Thoracic aorta (tissue), 2 donors: ENCODE measurements around the gene DLGAP3. TPM values are rescaled to one million over a fixed set of nuclear protein-coding genes. Genes with fewer than 3 reads are reported as not detected.
"Not testable (repeated sequence)": the region's sequence is repeated elsewhere in the genome, so short reads cannot be mapped to it uniquely, and the experiment has no call there.

ENCODE experiments used
- ATAC-seq: fragments of 150-250 bp; one replicate; pipeline ENCODE4 v1.8.0; 2017; ENCODE audit warnings: low read depth; ENCODE audit not compliant: insufficient number of reproducible peaks, low FRiP score
- DNase-seq: peaks from one replicate; pipeline ENCODE4 v3.0.0-alpha.2; 2020; ENCODE audit warnings: low spot score
- H3K27ac ChIP-seq, 2 donors: fragments of 200-600 bp; sonication (generic); 1 replicate in 1 of 2; 2 replicates in 1 of 2; pipeline ENCODE4 v1.5.1; 2016; ENCODE audit warnings: mild to moderate bottlenecking in 2 of 2, moderate library complexity in 2 of 2
- H3K27me3 ChIP-seq: fragments of 200-600 bp; sonication (generic); replicated peaks from 2 replicates; pipeline ENCODE4 v1.6.0; 2016; ENCODE audit warnings: mild to moderate bottlenecking; ENCODE audit not compliant: insufficient read depth
- H3K36me3 ChIP-seq: fragments of 200-600 bp; sonication (generic); one replicate; pipeline ENCODE4 v1.5.1; 2016
- H3K4me1 ChIP-seq, 2 donors: fragments of 200-600 bp; sonication (generic); 1 replicate in 1 of 2; 2 replicates in 1 of 2; pipeline versions ENCODE4 v1.5.1 to v1.6.0; 2016; ENCODE audit warnings: low read depth in 2 of 2, mild to moderate bottlenecking in 1 of 2; ENCODE audit not compliant: control insufficient read depth in 1 of 2
- H3K4me3 ChIP-seq: fragments of 200-600 bp; sonication (generic); 2 replicates; pipeline ENCODE4 v1.5.1; 2016; ENCODE audit warnings: mild to moderate bottlenecking
- H3K9me3 ChIP-seq: fragments of 200-600 bp; sonication (generic); 2 replicates; pipeline ENCODE4 v1.5.1; 2016
- total RNA-seq, 2 donors: library from RNA; depleted of rRNA; stranded (reverse); fragments of >200 nt; gene quantifications; one replicate each; pipeline versions ENCODE4 v1.1.0 to v1.2.3, GENCODE V29; 2016
- TF ChIP-seq, protein P1 (sequence below): fragments of 200-600 bp; sonication (generic); IDR thresholded peaks from one replicate; pipeline ENCODE4 v1.5.1; 2019; ENCODE audit warnings: antibody characterized with exemption

DLGAP3 gene
- total RNA-seq, 2 donors from 2014 or later = 0.14 to 0.21 TPM

DNA sequence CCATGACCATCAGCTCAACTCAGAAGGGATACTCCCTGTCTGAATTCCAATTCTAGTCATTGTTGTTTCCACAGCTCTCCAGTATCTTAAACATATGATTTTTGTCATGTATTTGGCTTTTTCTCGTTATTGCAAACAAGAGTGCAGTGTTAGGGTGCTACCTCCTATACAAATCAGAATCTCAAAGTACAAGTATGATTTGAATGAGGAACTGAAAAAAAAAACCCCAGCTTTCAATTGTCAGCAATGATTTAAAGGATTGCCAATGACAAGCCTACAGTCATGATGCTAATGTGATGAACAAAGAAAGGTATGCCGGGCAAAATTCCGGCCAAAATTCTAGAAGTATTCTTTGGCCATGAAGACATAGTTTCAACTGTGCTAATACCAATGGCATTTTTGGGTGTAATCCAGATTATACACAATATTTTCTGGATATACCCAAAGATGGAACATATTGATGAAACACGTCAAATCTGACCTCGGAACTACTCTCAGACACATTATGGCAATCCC is 40.8 kb upstream of the DLGAP3 start:
- no peak for DNase-seq
- Histone ChIP-seq H3K4me3 (no peak overlapping the region), H3K27ac (no peak overlapping the region), H3K4me1 (no peaks in the 10 kb centered on the region), H3K9me3 (no peaks in the 10 kb centered on the region), H3K36me3 (no peaks in the 10 kb centered on the region), H3K27me3 (no peaks in the 10 kb centered on the region)
- TF ChIP-seq, protein P1, sequence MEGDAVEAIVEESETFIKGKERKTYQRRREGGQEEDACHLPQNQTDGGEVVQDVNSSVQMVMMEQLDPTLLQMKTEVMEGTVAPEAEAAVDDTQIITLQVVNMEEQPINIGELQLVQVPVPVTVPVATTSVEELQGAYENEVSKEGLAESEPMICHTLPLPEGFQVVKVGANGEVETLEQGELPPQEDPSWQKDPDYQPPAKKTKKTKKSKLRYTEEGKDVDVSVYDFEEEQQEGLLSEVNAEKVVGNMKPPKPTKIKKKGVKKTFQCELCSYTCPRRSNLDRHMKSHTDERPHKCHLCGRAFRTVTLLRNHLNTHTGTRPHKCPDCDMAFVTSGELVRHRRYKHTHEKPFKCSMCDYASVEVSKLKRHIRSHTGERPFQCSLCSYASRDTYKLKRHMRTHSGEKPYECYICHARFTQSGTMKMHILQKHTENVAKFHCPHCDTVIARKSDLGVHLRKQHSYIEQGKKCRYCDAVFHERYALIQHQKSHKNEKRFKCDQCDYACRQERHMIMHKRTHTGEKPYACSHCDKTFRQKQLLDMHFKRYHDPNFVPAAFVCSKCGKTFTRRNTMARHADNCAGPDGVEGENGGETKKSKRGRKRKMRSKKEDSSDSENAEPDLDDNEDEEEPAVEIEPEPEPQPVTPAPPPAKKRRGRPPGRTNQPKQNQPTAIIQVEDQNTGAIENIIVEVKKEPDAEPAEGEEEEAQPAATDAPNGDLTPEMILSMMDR = no peak
- no peak for ATAC-seq

GRCh38 chr1:34968297-34968696 is 38.8 kb upstream of the DLGAP3 start:
- DNase-seq, ATAC-seq, H3K36me3 ChIP-seq, H3K27me3 ChIP-seq, H3K4me3 ChIP-seq, H3K9me3 ChIP-seq, H3K27ac ChIP-seq, H3K4me1 ChIP-seq: not testable (repeated sequence)

DNA sequence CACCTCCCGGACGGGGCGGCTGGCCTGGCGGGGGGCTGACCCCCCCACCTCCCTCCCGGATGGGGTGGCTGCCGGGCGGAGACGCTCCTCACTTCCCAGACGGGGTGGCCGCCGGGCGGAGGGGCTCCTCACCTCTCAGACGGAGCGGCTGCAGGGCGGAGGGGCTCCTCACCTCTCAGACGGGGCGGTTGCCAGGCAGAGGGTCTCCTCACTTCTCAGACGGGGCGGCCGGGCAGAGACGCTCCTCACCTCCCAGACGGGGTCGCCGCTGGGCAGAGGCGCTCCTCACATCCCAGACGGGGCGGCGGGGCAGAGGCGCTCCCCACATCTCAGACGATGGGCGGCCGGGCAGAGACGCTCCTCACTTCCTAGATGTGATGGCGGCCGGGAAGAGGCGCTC is 38.2 kb upstream of the DLGAP3 start:
- H3K4me3 ChIP-seq, H3K9me3 ChIP-seq, H3K27ac ChIP-seq, H3K36me3 ChIP-seq, H3K27me3 ChIP-seq, H3K4me1 ChIP-seq, ATAC-seq, DNase-seq: not testable (repeated sequence)

GRCh38 chr1:34965597-34965996 is 36.1 kb upstream of the DLGAP3 start:
- Histone ChIP-seq H3K27me3 (no peaks in the 10 kb centered on the region), H3K4me1 (no peaks in the 10 kb centered on the region), H3K4me3 (no peak overlapping the region), H3K36me3 (no peaks in the 10 kb centered on the region), H3K27ac (no peak overlapping the region), H3K9me3 (no peaks in the 10 kb centered on the region)
- ATAC-seq (no peak), DNase-seq (no peak)
- TF ChIP-seq, protein P1 = no peak

DNA sequence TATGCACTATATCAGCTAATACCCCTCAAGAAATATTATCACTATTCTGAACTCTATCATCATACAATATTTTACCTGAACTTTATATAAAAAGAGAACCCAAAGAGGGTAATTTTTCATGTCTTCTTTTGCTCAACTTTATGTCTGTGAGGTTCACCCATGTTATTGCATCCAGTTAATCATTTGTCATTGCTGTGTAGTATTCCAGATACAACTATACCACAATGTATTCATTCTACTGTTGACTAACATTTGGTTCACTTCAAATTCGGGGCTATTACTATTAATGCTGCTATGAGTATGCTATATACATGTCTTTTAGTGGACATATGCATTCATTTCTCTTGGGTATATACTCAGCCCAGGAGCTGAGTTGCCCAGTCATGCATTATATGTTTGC is 21.0 kb upstream of the DLGAP3 start:
- H3K9me3 ChIP-seq = no peaks in the 10 kb centered on the region
- ATAC-seq = no peak
- no peaks in the 10 kb centered on the region for H3K27me3 ChIP-seq
- no peaks in the 10 kb centered on the region for H3K36me3 ChIP-seq
- H3K4me1 ChIP-seq = no peaks in the 10 kb centered on the region
- no peak overlapping the region for H3K27ac ChIP-seq
- TF ChIP-seq, protein P1 = no peak
- H3K4me3 ChIP-seq = no peak overlapping the region
- no peak for DNase-seq

GRCh38 chr1:34948739-34949138 is 19.3 kb upstream of the DLGAP3 start:
- H3K9me3 ChIP-seq, ATAC-seq, H3K27me3 ChIP-seq, H3K36me3 ChIP-seq, DNase-seq, H3K4me1 ChIP-seq, H3K27ac ChIP-seq, H3K4me3 ChIP-seq: not testable (repeated sequence)

DNA sequence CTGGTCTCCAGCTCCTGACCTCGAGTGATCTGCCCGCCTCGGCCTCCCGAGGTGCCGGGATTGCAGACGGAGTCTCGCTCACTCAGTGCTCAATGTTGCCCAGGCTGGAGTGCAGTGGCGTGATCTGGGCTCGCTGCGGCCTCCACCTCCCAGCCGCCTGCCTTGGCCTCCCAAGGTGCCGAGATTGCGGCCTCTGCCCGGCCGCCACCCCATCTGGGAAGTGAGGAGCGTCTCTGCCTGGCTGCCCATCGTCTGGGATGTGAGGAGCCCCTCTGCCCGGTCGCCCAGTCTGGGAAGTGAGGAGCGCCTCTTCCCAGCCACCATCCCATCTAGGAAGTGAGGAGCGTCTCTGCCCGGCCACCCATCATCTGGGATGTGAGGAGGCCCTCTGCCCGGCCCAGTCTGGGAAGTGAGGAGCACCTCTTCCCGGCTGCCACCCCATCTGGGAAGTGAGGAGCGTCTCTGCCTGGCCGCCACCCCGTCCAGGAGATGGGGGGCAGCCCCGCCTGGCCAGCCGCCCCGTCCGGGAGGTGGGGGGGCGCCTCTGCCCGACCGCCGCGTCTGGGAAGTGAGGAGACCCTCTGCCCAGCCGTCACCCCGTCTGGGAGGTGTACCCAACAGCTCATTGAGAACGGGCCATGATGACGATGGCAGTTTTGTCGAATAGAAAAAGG is 18.3 kb upstream of the DLGAP3 start:
- H3K4me1 ChIP-seq, H3K27ac ChIP-seq, ATAC-seq, H3K9me3 ChIP-seq, DNase-seq, H3K36me3 ChIP-seq, H3K4me3 ChIP-seq, H3K27me3 ChIP-seq: not testable (repeated sequence)
